ENCODE results near the gene ADAMTS14.

ADAMTS14 gene

GRCh38 chr10:70736525-70736924, 64.2 kb downstream of the ADAMTS14 start:
- DNase-seq = no peak

- DNase-seq = no peak
Observed at GRCh38 chr10:70737250-70737649, 64.9 kb downstream of the ADAMTS14 start.

- DNase-seq = no peak
Observed at GRCh38 chr10:70738006-70738760, 65.9 kb downstream of the ADAMTS14 start.

GRCh38 chr10:70738761-70739121, 66.4 kb downstream of the ADAMTS14 start:
- no peak for DNase-seq

- no peak for DNase-seq
Observed at GRCh38 chr10:70740406-70741288, 68.3 kb downstream of the ADAMTS14 start.

- no peak for DNase-seq
Observed at GRCh38 chr10:70742537-70743429, 70.5 kb downstream of the ADAMTS14 start.

GRCh38 chr10:70743430-70743788, 71.1 kb downstream of the ADAMTS14 start:
- DNase-seq = no peak

GRCh38 chr10:70743879-70744278, 71.6 kb downstream of the ADAMTS14 start:
- DNase-seq = no peak

- DNase-seq = no peak
Observed at GRCh38 chr10:70744617-70745143, 72.4 kb downstream of the ADAMTS14 start.

- no peak for DNase-seq
Observed at GRCh38 chr10:70745555-70745954, 73.2 kb downstream of the ADAMTS14 start.

GRCh38 chr10:70747192-70747965, 75.1 kb downstream of the ADAMTS14 start:
- DNase-seq = no peak

GRCh38 chr10:70748305-70748704, 76.0 kb downstream of the ADAMTS14 start:
- no peak for DNase-seq

- no peak for DNase-seq
Observed at GRCh38 chr10:70748801-70749573, 76.7 kb downstream of the ADAMTS14 start.

GRCh38 chr10:70749756-70750155, 77.5 kb downstream of the ADAMTS14 start:
- DNase-seq = no peak

GRCh38 chr10:70750156-70750703, 77.9 kb downstream of the ADAMTS14 start:
- no peak for DNase-seq

- no peak for DNase-seq
Observed at GRCh38 chr10:70751356-70751755, 79.0 kb downstream of the ADAMTS14 start.

- DNase-seq = no peak
Observed at GRCh38 chr10:70751991-70752390, 79.7 kb downstream of the ADAMTS14 start.

GRCh38 chr10:70752571-70752970, 80.3 kb downstream of the ADAMTS14 start:
- no peak for DNase-seq

- no peak for DNase-seq
Observed at GRCh38 chr10:70753026-70753663, 80.8 kb downstream of the ADAMTS14 start.

- no peak for DNase-seq
Observed at GRCh38 chr10:70753841-70754621, 81.7 kb downstream of the ADAMTS14 start.
